Activated CD4-positive, alpha-beta T cell treated with anti-CD3 and anti-CD28 coated beads, Interleukin-2, amount 50 U/mL, for 24 hours (primary cell): ENCODE data around the gene PRAMEF8.
"Not testable (repeated sequence)": the region's sequence is repeated elsewhere in the genome, so short reads cannot be mapped to it uniquely, and the experiment has no call there.

Experiments used
- DNase-seq, 2 donors: peaks; one replicate each; pipeline ENCODE4 v3.0.0-alpha.2; 2020; ENCODE audit warnings: low read depth in 1 of 2, low spot score in 1 of 2

The PRAMEF8 gene

DNA sequence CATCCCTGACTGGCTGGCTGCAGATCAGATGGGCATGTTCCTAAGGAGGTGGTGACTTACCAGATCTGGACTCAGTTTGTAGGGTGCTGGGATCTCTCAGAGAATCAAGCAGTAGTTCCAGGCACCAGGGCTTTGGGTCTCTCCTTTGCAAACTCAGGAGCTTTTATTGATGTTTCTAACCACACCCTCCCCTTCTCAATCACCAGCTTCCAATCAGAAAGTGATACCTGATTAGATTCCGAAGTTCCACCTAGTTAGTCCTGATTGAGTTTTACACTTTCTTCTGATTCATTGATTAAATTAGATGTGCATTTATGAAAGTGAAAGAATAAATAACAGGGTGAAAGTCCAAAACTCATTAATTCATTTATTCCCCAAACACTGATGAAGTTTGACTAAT is at the start of gene PRAMEF8:
Gene PRAMEF8, minus strand, starts transcription at position 101 of the 400 bp plus-strand sequence. CDS start 1,046 bp downstream, outside the sequence.
- DNase-seq: not testable (repeated sequence)

DNA sequence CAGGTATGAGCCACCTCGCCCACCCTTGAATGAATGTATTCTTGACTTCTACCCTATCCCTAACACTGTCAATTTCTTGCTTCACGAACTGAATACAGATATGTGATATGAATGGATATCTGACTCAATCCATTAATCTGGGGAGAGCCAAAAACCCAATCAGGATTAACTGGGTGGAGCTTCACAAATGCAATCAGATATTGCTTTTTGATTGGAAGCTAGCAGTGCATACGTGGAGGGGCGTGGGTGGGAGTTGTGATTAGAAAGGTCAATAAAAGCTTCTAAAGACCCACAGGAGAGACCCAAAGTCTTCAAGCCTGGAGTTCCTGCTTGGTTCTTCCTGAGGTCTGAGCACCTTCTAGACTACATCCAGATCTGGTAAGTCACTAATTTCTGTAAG is 30.3 kb upstream of the PRAMEF8 start, which contains the start of gene PRAMEF15:
Gene PRAMEF15, plus strand, starts transcription at position 301 of the 400 bp plus-strand sequence. CDS start 2,827 bp downstream, outside the sequence.
- not testable (repeated sequence) for DNase-seq

DNA sequence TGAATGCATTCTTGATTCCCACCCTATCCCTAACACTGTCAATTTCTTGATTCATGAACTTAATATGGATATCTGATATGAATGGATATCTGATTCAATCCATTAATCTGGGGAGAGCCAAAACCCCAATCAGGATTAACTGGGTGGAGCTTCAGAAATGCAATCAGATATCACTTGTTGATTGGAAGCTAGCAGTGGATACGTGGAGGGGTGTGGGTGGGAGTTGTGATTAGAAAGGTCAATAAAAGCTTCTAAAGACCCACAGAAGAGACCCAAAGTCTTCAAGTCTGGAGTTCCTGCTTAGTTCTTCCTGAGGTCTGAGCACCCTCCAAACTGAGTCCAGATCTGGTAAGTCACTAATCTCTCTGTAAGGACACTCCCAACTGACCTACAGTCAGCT is 18.3 kb upstream of the PRAMEF8 start, which contains the start of gene PRAMEF33:
Gene PRAMEF33, plus strand, starts transcription at position 301 of the 400 bp plus-strand sequence. CDS start 2,416 bp downstream, outside the sequence.
- not testable (repeated sequence) for DNase-seq

DNA sequence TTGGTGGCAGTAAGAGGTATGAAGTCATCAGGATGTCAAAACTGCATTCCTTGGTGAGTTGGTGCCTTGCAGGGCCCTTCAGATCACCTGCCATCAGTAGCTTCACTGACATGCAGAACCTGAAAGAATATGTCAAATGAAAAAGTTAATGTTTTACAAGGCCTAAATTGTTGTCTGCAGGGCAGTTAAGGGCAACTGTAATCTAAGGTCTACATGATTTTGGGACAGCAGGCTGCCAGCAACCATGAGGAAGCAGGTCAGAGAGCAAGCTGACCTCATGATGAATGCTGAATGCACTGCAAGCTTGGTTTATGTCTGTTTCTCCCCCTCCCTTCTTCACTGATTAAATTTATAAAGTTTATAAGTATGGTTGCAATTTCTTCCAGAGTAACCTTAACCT is 17.3 kb upstream of the PRAMEF8 start:
- DNase-seq: not testable (repeated sequence)

DNA sequence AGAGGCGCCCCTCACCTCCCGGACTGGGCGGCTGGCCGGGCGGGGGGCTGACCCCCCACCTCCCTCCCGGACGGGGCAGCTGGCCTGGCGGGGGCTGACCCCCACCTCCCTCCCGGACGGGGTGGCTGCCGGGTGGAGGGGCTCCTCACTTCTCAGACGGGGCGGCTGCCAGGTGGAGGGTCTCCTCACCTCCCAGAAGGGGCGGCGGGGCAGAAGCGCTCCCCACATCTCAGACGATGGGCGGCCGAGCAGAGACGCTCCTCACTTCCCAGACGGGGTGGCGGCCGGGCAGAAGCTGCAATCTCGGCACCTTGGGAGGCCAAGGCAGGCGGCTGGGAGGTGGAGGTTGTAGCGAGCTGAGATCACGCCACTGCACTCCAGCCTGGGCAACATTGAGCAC is 13.8 kb upstream of the PRAMEF8 start:
- DNase-seq: not testable (repeated sequence)

DNA sequence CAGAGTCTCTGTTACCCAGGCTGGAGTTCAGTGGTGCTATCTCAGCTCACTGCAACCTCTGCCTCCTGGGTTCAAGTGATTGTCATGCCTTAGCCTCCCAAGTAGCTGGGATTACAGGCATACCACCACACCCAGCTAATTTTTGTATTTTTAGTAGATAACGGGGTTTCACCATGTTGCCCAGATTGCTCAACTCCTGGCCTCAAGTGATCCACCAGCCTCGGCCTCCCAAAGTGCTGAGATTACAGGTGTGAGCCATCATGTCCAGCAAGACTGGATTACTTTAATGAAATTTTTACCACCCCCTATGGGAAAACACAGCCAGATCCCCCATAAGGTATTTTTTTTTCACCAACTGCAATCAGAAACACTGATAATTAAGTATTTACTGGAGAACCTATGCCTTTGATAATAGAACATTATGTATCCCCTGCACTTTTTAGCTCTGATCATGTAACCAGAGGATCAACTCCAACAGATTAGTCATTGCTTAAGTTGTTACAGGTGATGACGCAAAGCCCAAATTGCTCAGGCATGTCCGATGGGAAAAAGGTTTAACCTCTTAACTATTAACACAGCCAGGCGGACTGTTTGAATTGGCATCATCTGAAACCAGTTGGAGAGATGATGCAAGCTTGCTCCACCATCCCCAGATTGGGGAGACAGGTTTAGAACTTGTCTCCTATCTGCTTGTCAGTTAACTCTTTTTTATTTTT is 12.4 kb upstream of the PRAMEF8 start:
- DNase-seq: not testable (repeated sequence)

DNA sequence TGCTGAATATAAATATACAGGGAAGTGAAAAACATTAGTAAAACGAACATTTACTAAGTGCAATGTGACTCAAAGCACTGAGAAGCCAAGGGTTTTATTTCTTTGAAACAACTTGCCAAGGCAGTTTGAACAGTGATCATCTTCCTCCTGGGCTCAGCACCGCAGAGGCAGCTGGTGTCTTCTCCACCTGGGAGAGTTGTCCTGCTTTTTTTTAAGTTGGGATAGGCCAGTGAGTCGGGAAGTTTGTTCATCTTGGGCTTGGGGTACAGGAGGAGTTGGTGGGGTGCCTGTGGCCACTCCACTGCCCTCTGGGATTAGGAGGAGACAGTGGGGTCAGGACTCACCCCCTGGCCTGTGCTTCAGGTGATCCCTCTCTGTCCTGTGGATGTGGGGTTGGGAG is 4.1 kb upstream of the PRAMEF8 start:
- DNase-seq: not testable (repeated sequence)

DNA sequence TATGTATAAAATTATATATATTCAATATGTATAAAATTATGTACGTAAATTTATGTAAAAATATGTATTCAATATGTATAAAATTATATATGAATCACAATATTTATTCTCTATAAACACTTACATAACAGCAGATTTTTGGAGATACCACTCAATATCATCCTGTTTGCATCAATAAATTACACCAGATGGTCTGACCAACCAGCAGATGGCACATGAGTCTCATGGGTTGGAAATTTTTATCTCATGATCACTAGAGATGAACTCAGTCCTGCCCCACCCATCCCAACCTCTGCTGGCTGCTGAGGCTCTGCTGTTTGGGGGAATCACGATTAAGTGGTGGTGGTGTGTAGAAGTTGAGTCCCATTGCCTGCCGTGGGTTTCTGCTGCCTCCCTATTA is 5.3 kb downstream of the PRAMEF8 start:
- not testable (repeated sequence) for DNase-seq

DNA sequence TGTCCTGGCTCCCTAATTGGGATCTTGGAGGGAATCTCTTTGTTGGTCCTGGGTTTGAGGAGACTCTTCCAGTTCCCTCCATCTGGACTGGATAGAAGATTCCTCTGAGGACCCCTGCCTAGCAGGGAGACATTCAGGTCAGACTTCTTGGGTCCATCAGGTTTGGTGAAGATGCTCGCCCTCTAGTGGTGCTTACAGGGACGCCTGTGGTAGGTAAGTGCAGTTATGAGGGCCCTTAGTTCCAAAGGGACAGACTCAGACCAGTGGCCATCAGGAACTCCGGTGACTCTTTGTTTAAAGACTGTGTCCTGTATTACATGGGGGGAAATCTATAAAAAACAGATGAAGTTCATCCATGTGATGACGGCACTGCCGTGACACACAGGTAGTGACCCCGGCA is 7.9 kb downstream of the PRAMEF8 start:
- DNase-seq: not testable (repeated sequence)

DNA sequence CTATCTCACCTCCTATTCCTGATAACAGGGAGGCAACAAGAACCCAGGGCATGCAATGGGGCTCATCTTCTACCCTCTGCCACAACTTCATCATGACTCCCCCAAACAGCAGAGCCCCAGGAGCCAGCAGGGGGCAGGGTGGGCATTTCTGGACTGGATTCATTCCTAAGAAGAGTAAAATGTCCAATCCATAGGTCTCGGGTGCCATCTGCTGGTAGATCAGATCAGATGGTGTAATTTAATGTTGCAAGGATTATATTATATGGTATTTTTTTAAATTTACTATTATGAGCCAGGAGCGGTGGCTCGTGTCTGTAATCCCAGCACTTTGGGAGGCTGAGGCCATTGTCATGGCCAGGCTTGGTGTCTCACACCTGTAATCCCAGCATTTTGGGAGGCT is 19.8 kb downstream of the PRAMEF8 start:
- not testable (repeated sequence) for DNase-seq

DNA sequence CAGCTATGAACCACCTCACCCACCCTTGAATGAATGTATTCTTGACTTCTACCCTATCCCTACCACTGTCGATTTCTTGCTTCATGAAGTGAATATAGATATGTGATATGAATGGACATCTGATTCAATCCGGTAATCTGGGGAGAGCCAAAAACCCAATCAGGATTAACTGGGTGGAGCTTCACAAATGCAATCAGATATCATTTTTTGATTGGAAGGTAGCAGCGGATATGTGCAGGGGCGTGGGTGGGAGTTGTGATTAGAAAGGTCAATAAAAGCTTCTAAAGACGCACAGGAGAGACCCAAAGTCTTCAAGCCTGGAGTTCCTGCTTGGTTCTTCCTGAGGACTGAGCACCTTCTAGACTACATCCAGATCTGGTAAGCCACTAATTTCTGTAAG is 31.0 kb downstream of the PRAMEF8 start, which contains the start of gene PRAMEF5:
Gene PRAMEF5, plus strand, starts transcription at position 301 of the 400 bp plus-strand sequence. CDS start 5,071 bp downstream, outside the sequence.
- DNase-seq: not testable (repeated sequence)

DNA sequence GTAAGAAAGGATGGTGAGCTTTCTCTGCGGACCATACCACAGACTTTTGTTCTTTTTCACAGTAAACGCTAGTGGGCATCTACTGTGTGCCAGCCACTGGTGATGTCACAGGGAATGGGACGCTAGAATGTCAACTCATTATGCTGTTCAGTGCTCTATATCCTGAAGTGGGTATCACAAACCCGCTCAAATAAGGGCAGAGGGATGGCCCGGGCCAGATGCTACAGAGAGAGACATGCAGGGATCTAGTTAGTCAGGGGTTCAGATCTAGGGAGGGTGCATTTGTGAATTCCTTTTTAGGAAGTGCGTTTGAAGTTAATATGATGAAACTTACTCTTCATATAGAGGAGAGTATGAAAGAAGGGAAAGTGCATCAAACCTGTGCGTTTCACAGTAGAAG is 37.8 kb downstream of the PRAMEF8 start:
- not testable (repeated sequence) for DNase-seq

DNA sequence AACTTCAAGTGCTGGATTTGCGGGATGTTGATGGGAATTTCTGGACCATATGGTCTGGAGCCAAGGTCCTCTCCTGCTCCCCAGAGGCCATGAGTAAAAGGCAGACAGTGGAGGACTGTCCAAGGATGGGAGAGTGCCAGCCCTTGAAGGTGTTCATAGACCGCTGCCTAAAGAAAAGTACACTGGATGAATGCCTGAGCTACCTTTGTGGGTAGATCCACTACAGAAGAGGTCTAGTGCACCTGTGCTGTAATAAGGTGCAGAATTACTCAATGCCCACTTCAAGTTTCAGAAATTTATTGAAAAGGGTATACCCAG is 38.4 kb downstream of the PRAMEF8 start:
- not testable (repeated sequence) for DNase-seq

DNA sequence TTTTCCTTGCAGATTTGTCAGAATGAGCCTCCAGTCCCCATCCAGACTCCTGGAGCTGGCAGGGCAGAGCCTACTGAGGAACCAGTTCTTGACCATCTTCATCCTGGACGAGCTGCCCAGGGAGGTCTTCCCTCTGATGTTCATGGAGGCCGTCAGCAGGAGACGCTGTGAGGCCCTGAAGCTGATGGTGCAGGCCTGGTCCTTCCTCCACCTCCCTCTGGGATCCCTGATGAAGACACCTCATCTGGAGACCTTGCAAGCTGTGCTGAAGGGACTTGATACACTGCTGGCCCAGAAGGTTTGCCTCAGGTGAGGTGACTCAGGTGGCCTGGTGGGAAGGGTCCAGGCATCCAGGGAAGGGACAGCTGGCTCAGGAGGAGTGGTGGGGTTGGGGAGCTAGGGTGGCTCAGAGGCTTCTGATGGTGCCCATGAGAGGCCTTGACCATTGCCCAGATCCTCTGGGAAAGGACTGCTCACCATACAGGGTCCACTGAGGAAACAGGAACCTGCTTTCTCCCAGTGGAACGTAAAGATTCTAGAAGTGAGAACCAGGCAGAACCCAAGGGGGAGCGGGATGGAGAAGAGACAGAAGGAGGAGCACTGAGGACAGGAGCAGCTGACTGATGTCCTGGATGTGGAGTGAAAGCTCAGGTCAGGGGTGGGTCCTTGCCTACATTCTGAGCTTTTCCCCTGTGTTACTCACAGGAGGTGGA is 38.9 kb downstream of the PRAMEF8 start:
- DNase-seq: not testable (repeated sequence)

DNA sequence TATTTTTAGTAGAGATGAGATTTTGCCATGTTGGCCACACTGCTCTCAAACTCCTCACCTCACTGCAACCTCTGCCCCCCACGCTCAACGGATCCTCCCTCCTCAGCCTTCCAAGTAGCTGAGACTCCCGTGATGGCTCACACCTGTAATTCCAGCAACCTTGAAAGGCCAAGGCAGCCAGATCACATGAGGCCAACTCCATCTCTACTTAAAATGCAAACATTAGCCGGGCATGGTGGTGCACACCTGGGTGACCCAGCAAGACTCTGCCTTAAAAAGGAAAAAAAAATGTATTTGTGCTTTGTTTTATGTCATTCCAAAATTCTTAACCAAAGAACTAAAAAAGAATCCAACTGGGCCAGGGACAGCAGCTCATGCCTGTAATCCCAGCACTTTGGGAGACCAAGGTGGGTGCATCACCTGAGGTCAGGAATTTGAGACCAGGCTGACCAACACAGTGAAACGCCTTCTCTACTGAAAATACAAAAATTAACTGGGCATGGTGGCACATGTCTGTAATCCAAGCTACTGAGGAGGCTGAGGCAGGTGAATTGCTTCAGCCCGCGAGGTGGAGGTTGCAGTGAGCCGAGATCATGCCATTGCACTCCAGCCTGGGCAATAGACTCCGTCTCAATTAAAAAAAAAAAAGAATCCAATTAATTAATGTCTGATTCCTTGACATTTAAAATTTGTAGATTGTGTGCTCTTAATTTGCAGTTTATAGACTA is 41.2 kb downstream of the PRAMEF8 start:
- DNase-seq: not testable (repeated sequence)

DNA sequence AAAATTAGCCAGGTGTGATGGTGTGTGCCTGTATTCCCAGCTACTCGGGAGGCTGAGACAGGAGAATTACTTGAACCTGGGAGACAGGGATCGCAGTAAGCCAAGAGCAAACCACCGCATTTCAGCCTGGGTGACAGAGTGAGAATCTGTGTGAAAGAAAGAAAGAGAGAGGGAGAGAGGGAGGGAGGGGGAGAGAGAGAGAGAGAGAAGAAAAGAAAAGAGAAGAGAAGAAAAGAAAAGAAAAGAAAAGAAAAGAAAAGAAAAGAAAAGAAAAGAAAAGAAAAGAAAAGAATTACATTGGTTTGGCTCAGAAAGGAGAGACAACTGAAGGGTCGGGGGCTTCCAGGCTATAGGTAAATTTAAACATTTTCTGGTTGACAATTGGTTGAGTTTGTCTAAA is 45.3 kb downstream of the PRAMEF8 start:
- DNase-seq: not testable (repeated sequence)

DNA sequence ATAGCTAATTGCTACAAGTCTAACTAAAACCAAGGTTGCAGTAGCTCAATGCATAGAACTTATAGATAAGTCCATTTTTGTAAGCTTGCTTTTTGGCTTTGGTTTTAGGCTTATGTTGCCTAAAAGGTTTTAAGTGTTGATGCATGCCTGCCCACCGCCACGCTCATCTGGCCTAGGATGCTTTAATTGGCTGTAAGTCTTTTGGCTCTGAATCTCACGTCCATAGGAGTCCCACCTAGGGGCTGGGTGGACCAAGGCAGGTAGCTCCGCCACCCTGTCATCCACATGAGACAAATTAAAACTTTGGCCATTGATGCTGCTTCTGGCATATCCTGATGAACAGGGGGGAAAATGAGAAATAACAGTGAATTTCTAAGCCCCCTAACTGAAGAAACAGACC is 47.4 kb downstream of the PRAMEF8 start:
- not testable (repeated sequence) for DNase-seq

DNA sequence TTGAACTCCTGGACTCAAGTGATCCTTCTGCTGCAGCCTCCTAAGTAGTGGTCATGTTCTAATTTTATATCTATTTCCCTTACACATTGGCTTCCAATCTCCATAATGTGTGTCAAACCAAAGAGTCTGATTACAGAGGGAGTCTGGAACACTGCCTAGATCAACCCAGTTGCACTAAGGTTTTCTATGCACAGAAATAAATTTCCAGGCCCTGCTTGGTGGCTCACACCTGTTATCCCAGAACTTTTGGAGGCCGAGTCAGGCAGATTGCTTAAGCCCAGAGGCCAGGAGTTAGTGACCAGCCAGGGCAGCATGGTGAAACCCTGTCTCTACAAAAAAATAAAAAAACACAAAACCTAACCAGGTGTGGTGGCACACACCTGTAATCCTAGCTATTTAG is 50.9 kb downstream of the PRAMEF8 start:
- not testable (repeated sequence) for DNase-seq

DNA sequence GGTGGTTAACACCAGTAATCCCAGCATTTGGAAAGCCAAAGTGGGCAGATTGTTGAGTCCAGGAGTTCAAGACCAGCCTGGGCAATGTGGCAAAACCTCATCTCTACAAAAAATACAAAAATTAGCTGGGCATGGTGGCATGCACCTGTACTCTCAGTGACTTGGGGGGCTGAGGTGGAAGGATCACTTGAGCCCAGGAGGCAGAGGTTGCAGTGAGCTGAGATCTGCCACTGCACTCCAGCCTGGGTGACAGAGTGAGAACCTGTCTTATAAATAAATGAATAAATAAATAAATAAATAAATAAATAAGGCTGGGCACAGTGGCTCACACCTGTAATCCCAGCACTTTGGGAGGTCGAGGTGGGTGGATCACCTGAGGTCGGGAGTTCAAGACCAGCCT is 52.9 kb downstream of the PRAMEF8 start:
- not testable (repeated sequence) for DNase-seq
